ENCODE measurements around the gene TMEM171.

Gene TMEM171

GRCh38 chr5:73122875-73123810, 2.8 kb downstream of the TMEM171 start:
- DNase-seq = no peak

- no peak for DNase-seq
Measured at GRCh38 chr5:73125289-73125688, 4.9 kb downstream of the TMEM171 start.

GRCh38 chr5:73126381-73126780, 6.0 kb downstream of the TMEM171 start:
- no peak for DNase-seq

GRCh38 chr5:73126957-73127356, 6.6 kb downstream of the TMEM171 start:
- DNase-seq = no peak

- DNase-seq = no peak
Measured at GRCh38 chr5:73129143-73129542, 8.8 kb downstream of the TMEM171 start.

- no peak for DNase-seq
Measured at GRCh38 chr5:73130811-73131210, 10.4 kb downstream of the TMEM171 start.

GRCh38 chr5:73131711-73132425, 11.5 kb downstream of the TMEM171 start:
- no peak for DNase-seq

GRCh38 chr5:73132759-73133158, 12.4 kb downstream of the TMEM171 start:
- DNase-seq = no peak

GRCh38 chr5:73135021-73135420, 14.6 kb downstream of the TMEM171 start:
- DNase-seq = no peak

- peak; percentile 16 for DNase-seq
Measured at GRCh38 chr5:73135429-73136054, 15.2 kb downstream of the TMEM171 start.

GRCh38 chr5:73136055-73136562, 15.7 kb downstream of the TMEM171 start:
- no peak for DNase-seq

GRCh38 chr5:73137563-73138530, 17.5 kb downstream of the TMEM171 start:
- no peak for DNase-seq

GRCh38 chr5:73139485-73139884, 19.1 kb downstream of the TMEM171 start:
- DNase-seq = no peak

- no peak for DNase-seq
Measured at GRCh38 chr5:73140801-73141200, 20.4 kb downstream of the TMEM171 start.

- DNase-seq = no peak
Measured at GRCh38 chr5:73142035-73142434, 21.7 kb downstream of the TMEM171 start.

- no peak for DNase-seq
Measured at GRCh38 chr5:73143716-73144115, 23.3 kb downstream of the TMEM171 start.

- DNase-seq = no peak
Measured at GRCh38 chr5:73149540-73149939, 29.2 kb downstream of the TMEM171 start.

- no peak for DNase-seq
Measured at GRCh38 chr5:73150876-73151275, 30.5 kb downstream of the TMEM171 start.

- DNase-seq = no peak
Measured at GRCh38 chr5:73151766-73152410, 31.5 kb downstream of the TMEM171 start.

- no peak for DNase-seq
Measured at GRCh38 chr5:73152411-73153388, 32.3 kb downstream of the TMEM171 start.

Measured in OCI-M1 (cell line).